Dermis blood vessel endothelial cell (primary cell): Measurements from ENCODE around the gene FRMD4B. TPM values are rescaled to one million over a fixed set of nuclear protein-coding genes. Genes with fewer than 3 reads are reported as not detected.

Source experiments
- DNase-seq: peaks from one replicate; pipeline ENCODE4 v3.0.0; 2010
- total RNA-seq: library from RNA; depleted of rRNA; stranded (reverse); fragments of >200 nt; gene quantifications from 2 replicates; pipeline ENCODE4 v1.2.3, GENCODE V29; 2014

Gene FRMD4B
- total RNA-seq, 1 donor from 2014 or later = 112 TPM

GRCh38 chr3:69403454-69403853 is 17.6 kb upstream of the FRMD4B start:
- no peak for DNase-seq

DNA sequence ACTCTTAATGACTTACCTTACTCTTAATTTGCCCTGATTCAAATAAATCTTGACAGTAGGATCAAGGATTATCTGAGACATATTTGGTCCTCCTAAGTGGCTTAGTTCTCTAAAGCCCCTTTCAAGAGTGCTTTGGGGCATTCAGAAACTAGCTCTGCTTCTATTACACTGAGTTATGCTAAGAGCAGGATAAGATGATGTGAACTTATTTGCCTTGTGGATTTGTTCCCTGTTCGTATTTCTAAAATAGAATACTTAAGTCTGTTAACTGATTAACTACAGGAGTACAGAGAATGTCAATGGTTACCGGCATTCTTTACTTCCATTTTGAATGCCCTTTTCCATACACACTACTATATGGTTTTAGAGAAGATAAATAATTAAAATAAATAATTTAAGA is 14.8 kb upstream of the FRMD4B start:
- DNase-seq = no peak

DNA sequence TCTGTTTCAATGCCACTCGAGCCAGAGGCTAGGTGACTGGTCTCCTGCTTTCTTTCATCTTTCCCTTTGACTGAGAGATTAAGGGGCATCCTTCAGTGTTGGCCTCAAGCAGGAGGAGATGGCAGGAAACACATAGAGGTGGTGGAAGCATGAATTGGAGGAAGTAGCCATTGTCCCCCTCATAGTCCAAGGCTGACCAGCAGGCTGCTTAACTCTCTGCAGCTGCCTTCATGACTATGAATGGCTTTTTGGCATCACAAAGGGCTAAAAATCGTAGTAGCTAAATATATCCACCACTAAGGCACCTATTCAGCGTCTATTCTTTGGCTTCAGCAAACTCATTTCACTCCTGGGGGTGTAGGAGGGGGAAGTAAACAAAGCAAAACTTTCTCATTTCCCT is 7.0 kb upstream of the FRMD4B start:
- peak; percentile 44 for DNase-seq

DNA sequence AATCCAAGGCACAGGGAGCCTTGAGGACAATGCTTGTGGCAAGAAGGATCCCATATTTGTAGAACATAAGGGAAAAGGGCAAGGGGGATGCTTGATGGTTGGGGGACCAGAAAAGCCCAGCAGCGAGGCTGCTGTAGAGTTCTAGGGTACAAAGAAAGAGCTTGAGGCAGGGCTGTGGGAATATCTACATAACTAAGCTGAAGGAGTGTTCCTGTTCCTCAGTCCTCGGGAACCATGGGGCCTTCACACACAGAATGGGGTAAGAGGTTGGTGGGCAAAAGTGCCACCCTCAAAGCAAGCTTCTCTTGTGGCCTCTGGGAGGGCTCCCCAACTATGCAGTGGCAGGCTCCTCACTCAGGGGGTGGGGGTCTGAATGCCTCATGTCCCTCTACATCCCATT is 6.5 kb upstream of the FRMD4B start:
- DNase-seq = no peak

DNA sequence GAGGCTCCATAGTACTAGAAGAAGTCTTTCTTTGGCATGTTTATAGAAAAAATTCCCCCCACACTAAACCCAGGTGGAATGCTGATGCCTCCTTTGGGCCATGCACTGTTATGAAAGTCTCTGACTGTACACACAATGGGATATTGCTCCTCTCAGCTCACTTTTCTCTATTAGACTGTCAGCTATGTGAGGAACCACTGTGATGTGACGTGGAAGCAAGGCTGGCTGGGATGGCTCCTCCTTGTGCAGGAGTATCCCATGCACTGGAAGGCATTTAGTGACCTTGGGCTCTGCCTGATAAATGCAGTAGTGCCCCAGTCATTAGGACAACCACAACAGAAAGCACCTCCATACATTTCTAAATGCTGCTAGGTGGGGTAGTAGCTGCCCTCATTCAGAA is 5.7 kb upstream of the FRMD4B start:
- DNase-seq = no peak

- DNase-seq = no peak
Measured at GRCh38 chr3:69390771-69391170, 4.9 kb upstream of the FRMD4B start.

GRCh38 chr3:69389520-69390248 is 3.8 kb upstream of the FRMD4B start:
- DNase-seq = no peak

DNA sequence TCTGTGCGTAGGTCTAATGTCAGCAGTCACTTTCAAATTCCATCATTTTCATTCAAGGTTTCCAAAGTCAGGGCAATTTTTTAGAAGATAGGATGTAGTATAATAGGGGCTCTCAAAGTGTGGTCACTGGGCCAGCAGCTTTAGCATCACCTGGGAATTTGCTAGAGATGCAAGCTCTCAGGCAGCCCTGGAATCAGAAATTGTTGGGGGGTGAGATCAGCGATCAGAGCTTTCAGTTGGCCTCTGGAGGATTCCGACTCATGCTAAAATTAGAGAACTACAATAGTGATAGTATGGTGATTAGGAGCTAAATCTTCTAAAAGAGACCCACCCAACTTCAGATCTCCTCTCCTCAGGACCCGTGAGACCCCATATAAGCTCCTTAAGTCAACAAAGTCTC is 2.4 kb upstream of the FRMD4B start:
- no peak for DNase-seq

- DNase-seq = no peak
Measured at GRCh38 chr3:69386556-69387385, 883 bp upstream of the FRMD4B start.

DNA sequence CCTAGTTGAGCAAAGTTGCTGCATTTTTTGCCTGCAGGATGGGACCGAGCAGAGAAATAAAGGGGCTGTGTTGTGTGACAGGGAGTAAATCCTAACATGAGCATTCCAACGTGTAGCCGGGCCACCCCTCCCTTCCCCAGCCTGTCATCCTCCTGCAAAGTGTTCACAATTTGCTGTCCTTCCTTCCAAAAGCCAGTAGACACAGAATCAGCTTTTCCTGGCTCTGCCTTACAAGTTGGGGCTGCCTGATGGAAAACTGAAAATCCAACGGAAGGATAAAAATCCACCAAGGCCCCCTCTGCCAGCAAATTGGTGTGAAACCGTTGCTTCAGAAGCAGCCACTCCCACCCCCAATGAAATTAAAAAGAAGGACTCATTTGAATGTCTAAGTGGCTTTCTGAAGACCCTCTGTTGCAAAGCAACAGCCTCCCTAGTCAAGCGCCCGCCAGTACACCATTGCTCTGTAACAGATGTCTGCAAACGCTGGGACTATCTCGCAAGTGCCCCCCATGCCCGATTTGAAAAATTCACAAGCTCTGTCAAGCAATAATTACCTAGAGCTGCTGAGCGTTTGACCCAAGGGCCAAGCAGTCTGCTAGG is 665 bp downstream of the FRMD4B start:
- DNase-seq = no peak

GRCh38 chr3:69384326-69384725 is 1.6 kb downstream of the FRMD4B start:
- DNase-seq = no peak

GRCh38 chr3:69379661-69380060 is 6.2 kb downstream of the FRMD4B start:
- DNase-seq = no peak

DNA sequence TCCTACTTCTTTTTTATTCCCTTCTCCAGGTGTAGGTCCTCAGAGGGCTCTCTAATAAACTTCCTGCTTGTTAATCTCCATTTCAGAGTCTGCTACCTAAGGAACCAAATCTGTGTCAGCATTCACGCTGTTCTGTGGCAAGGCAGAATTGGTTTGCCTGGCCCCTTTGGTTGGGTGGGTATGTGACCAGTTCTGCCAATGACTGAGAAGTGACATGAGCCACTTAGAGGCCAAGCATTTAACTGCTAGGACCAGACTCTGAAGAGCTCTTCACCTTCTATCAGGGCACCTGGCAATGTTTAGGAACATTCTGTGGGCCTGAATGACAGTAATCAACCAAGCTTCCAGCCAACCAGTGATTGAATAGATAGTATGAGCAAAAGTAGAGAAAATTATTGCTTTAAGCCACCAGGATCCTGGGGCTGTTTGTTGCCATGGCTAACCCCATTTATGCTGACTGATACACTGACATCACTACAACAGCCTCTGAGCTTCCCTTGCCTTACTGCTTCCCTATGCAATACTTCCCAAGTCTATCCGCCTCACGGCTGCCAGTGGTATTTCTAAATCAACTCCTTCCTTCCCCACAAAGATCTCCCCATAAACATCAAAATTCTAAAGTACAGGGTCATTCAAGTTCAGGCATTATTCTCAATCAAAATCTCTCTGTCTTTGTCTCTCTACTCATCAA is 7.6 kb downstream of the FRMD4B start:
- DNase-seq = no peak

- no peak for DNase-seq
Measured at GRCh38 chr3:69377262-69377661, 8.6 kb downstream of the FRMD4B start.

- no peak for DNase-seq
Measured at GRCh38 chr3:69376731-69377130, 9.2 kb downstream of the FRMD4B start.

DNA sequence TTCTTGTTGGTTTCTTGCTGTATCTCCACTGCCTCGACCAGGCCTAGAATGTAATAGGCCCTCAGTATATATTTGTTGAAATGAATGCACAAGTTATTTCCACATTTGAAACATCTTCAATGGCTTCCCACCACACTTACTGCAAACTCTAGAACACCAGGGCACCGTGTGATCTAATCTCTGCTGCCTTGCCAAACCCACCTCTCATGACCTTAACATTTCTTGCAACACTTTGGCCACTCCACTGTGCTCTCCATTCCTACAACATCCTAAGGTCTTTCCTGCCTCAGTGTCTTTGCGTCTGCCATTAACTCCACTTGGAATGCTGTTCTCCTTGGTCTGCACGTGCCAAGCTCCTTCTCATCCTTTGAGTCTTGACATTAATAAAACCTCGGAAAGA is 14.1 kb downstream of the FRMD4B start:
- DNase-seq = no peak

GRCh38 chr3:69370901-69371301 is 15.0 kb downstream of the FRMD4B start:
- no peak for DNase-seq

- DNase-seq = peak; percentile 67
Measured at GRCh38 chr3:69370156-69370883, 15.6 kb downstream of the FRMD4B start.

DNA sequence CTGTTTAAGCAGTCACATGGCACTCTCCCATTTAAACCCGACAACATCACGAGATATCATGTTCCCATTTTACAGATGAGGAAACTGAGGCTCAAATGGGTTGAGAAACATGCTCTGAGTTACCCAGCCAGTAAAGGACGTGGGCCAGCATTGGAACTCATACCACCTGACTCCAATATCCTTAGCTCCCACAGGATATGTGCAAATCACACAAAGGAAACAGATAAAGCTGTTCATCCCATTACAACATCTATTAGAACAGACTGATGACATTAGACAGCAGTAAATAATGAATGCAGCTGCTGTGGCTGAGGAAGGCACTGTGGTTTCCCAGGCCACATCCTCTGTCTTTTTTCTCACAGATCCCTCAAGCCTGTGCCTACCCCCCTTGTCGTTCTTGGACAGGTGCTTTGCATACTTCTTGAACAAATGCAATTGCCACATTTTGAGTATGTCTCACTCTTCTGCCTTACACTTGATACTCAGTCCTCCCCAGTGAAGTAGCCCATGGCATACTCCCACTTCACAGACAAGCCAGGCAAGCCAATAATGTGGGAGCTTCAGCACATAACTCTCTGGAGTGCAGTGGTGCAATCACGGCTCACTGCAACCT is 17.7 kb downstream of the FRMD4B start:
- peak; percentile 54 for DNase-seq

DNA sequence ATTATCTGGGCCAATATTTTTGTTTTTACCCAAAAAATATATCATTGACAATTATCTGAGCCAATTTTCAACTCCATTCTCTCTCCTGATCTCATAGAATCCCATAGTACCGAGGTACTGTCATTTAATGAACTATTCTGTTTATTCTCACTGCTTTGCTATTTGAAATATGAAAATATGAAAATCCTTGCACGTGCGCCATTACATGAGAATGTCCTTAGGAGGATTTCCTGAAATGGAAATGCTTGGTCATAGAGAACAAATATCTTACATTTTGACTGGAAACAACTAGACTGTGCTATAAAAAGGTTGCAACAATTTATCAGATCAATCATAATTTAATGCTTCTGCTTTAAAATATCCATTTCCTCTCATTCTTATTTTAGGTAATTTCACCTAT is 18.3 kb downstream of the FRMD4B start:
- DNase-seq = no peak

DNA sequence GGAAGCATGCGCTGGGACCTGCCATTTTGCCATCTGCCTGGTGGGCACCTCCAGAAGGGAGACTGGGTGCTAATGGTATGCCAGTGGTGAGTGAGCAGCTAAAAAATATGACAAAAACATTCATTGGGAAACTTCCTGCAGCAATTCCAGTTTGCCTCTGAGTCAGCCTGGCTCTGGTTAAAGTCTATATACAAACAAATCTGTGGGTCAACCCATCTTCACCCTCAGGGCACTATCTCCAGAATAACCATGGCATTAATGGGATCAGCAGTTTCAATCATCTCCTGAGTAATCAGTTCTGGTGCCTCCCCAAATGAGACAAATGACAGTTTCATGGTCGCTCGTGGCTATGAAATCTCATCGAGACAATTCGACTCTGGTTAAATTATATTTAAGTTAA is 21.5 kb downstream of the FRMD4B start:
- no peak for DNase-seq

DNA sequence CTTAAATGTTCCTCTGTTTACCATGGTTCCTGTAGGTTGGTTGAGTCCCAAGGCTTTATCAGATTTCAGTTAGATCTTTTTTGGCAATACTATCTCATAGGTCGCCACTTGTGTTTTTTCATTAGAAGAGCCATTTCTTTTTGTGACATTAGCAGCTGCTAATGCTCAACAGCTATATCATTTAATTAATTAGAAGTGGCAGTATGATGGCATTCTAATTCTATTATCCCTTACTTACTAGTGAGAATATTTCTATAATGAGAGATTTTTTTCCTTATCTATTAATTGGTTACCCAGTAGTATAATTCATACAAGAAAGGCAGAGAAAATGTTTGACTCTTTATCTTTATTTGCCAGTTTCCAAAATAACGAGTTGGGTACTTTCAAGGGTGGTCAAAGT is 25.2 kb downstream of the FRMD4B start:
- DNase-seq = no peak
